Islet of Langerhans (tissue), 1 donor: Measurements from ENCODE around the gene PPRC1.

Experiments used
- FAIRE-seq: peaks from one replicate; lab custom pipeline; 2011; peaks lifted over from hg19 to GRCh38; lab: Jason Lieb, UNC

The PPRC1 gene

DNA sequence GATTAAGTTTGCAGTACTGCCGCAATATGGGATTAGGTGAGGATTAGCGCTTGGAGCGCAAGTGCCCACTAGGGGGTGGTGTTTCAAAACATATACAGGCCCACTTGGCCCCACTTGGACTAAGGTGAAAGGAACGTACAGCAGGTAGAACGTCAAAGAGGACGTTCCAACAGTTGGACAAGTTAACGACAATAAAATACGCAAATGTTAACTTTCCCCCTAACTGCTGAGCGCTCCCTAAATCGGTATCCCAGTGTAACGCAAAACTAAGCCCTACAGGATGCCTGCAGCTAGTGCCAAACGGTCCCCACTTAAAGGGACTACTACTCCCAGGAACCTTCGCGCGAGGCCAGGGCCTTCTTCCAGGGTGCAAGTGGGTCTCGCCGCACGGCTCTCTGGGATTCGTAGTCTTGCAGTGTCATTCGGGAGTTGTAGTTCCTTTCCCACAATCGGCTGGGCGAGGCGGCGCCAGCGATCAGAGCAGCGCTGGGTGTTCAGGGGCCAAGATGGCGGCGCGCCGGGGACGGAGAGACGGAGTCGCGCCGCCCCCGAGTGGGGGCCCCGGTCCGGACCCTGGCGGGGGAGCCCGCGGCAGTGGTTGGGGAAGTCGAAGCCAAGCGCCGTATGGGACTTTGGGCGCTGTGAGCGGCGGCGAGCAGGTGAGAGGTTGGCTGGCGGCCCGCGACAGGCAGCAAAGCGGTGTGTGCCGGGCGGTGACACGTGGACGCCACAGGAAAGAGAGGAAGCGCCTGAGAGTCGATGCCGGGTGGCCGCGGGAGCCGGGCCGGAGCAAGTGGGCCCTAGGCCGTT, at the start of gene PPRC1:
Gene PPRC1 (plus strand): TSS at position 478 of the 810 bp plus-strand sequence. CDS start 29 bp downstream, at position 507.
- FAIRE-seq = no peak

DNA sequence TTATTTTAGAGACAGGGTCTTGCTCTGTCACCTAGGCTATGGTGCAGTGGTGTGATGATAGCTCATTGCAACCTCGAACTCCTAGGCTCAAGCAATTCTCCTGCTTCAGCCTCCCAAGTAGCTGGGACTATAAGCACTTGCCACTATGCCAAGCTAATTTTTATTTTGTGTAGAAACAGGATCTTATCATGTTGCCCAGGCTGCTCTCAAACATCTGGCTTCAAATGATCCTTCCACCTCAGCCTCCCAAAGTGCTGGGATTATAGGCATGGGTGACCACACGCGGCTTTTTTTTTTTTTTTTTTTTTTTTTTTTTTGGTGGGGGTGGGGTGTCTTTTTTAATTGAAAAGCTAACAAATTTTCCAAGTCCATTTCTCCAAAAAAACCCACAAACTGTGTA, 49.3 kb upstream of the PPRC1 start:
- FAIRE-seq = no peak

DNA sequence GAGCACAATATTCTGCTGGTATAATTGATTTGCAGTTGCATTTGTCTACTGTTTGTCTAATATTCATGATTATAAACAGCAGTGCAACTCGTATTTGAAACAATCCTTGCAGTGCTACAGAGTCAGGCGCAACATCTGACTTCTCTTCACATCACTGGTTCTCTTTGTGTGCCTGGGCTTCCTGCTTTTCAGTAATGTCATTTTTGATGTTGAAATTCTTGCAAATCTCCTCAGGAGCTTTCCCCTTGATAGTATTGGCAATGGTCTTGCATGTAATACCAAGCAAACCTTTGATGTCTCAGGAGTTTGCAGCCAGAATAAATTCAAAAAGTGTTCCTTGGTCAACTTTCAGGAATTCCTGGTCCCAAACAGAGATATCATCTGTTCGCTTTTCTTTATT, 47.5 kb upstream of the PPRC1 start:
- FAIRE-seq = no peak

DNA sequence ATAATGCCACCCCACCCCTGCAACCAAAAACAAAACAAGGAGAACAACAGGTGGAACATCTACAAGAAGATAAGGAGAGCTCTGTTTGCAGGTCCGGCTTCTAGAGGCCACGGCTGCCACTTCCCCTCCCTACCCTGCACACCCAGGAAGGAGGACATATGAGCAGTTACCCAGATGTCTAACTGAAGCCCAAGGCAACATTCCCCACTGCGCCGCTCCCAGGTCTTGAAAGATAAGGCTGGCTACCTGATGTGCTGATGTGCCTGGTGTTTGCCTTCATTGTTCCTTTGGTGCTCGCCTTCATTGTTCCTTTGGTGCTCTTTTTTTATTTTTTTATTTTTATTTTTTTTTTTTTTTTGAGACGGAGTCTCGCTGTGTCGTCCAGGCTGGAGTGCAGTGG, 46.6 kb upstream of the PPRC1 start:
- FAIRE-seq = no peak

DNA sequence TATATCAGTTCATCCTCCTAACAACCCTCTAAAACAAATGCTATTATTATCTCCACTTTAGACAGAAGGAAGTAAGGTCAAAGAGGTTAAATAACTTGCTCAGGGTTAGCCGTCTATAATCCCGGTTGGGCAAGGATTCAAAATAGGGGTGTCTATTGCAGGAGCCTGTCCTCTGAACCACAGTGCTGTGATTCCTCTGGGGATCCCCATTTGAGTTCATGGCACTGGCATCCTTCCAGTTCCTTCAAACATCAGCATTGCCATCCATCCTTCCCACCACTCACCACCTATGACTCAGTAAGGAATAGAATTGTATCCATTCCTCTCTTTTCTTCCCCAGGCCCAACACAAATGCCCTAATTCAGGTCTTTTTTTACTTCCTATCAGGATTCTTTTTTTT, 42.1 kb upstream of the PPRC1 start:
- FAIRE-seq = no peak

DNA sequence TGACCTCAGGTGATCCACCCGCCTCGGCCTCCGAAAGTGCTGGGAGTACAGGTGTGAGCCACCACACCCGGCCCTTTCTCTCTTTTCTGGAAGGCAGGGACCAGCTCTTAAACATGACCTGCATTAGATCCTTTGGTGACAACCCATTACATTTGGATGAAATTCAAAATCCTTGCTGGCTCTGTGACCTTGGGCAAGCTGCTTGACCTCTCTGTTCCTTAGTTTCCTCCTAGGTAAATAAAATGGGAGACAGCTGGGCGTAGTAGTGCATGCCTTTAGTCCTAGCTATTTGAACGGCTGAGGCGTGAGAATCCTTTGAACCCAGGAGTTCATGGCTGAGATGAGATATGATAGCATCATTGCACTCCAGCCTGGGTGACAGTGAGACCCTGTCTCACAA, 36.4 kb upstream of the PPRC1 start:
- FAIRE-seq = no peak

- no peak for FAIRE-seq
These were observed 31.7 kb upstream of the PPRC1 start for GRCh38 chr10:102101152-102101551.

GRCh38 chr10:102102421-102102820, 30.4 kb upstream of the PPRC1 start:
- no peak for FAIRE-seq

GRCh38 chr10:102106998-102107397, 25.8 kb upstream of the PPRC1 start:
- no peak for FAIRE-seq

DNA sequence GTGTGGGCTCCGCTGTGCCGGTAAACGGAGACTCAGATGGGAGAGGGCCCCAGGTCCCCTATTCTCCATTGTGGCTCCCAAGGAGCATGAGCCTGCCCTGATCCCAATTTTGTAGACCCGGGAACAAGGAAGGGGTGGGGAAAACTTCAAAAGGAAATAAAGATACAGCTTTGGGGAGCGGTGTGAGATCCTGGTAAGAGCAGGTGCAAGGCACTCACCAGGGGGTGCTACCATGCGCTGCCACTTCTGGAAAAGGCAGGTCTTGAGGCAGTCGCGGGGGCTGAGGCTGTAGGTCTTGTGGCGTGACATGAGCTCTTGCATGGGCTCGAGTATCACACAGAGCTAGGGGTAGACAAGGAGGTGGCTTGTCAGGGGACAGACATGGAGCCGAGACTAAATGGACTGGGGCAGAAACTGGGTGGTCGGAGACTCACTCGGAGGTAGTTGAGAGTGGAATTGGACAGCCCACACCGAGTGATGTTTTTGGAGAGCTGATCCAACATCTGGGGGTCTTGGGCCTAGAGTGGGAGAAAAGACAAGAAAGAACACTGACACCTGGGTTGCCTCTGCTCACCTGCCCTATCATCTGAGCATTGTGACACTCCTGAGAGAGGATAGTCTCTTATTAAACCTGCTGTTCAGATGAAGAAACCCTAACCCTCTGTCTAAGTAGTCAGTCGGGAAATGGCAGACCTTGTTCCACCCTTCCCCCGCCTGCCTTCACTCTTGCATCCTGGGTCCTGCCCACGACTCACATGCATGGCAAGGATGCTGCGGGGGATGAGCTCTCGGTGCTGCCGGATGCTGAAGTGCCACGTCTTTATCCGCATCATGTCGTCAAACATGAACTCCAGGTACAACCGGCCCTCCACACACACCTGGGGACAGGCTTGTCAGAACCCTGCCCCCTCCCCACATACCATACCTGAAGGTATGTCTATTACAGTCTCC, 23.4 kb upstream of the PPRC1 start:
- no peak for FAIRE-seq

DNA sequence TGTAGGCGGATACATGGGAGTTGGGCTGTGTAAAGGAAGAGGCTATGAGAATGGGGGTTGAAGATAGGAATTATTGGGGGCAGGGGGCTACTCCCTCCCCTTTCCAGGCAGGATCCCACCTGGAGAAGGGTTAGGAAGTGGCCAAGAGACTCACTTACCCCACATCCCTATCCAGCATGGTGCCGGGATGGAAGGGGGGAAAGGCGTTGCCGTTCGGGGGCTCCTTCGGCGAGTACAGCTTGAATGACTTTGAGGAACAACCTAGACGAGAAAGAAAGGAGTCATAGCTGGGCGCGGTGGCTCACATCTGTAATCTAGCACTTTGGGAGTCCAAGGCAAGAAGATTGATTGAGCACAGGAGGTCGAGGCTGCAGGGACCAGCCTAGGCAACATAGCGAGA, 21.6 kb upstream of the PPRC1 start:
- no peak for FAIRE-seq

- no peak for FAIRE-seq
These were observed 20.5 kb upstream of the PPRC1 start for GRCh38 chr10:102112210-102112817.

- no peak for FAIRE-seq
These were observed 19.4 kb upstream of the PPRC1 start for GRCh38 chr10:102113261-102113955.

DNA sequence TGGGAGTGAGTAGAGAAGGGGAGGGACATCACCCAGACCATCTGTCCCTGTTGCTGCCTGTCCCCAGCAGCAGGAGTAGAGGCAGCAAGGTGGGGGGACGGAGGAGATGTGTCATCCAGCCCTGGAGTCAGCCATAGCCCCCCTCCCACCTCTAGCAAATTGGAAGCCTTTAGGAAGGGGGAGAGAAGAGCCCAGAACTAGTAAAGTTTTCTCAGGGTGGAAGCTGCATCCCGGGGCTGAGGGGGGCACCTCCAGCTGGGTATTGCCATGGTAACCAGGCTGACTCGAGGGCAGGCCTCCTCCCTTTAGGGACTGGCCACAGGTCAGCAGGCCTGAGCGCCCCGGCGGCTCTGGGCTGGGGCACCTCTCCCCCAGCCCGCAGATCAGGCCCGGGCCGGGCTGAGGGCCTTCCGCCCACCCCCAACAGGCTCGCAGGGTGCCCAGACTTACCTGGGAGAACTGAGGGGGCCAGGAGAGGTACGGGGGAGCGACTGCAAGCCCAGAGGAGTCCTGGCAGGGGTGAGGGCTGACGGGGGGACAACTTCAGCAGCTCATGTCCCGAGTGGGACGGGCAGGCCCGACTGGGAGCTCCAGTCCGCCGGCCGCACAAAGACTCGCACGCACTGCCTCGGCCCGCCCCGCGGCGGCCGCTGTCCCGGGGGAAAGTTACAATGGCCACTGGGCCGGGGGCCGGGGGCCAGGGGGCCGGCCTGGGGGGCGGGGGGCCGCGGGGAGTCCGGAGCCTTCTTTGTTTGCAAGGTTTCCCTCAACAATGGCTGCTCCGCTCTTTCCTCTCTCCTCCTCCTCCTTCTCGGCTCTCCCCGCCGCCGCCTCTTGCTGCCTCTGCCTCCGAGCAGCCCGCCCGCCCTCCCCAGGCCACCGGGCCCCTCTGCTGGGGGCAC, 18.6 kb upstream of the PPRC1 start:
- no peak for FAIRE-seq

- FAIRE-seq = no peak
These were observed 17.8 kb upstream of the PPRC1 start for GRCh38 chr10:102114861-102115618.

GRCh38 chr10:102115775-102116174, 17.1 kb upstream of the PPRC1 start:
- no peak for FAIRE-seq

DNA sequence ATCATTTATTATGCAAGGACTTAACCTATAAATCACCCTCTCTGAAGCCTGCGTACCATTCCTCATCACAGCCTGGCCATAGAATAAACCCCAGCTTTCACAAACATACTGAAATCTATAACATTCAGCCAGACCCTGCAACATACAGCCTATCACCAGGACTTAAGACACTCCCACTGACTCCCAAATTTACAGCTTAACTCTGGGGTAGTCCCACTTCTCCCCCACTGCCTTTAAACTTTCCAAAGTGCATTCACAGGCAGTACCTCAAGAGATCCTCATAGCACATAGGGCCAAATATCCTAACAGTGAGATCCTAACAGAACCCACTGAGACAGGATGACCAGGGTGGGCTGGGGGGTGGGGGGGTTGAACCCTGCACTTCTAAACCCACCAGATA, 16.2 kb upstream of the PPRC1 start:
- no peak for FAIRE-seq

GRCh38 chr10:102117391-102118159, 15.3 kb upstream of the PPRC1 start:
- no peak for FAIRE-seq

GRCh38 chr10:102118867-102119266, 14.0 kb upstream of the PPRC1 start:
- FAIRE-seq = no peak
